Ovary (tissue), 9 donors: ENCODE results near the gene TMEM258. TPM values are rescaled to one million over a fixed set of nuclear protein-coding genes. Genes with fewer than 3 reads are reported as not detected.
A peak's percentile ranks its signal among the peaks of the same experiment; 100 is the strongest.

ENCODE experiments used
- DNase-seq, 5 donors: peaks; one replicate each; pipeline ENCODE4 v3.0.0-alpha.2; 2019 to 2020
- H3K27ac ChIP-seq, 2 donors: fragments of 200-600 bp; one replicate each; pipeline versions ENCODE4 v1.5.1 to v1.8.0; 2019 to 2022
- H3K27me3 ChIP-seq: fragments of 200-600 bp; one replicate; pipeline ENCODE4 v1.8.0; 2022
- H3K36me3 ChIP-seq: fragments of 200-600 bp; sonication (generic); one replicate; pipeline ENCODE4 v1.5.1; 2019
- H3K4me1 ChIP-seq: one replicate; pipeline ENCODE4 v1.8.1; 2013; ENCODE audit warnings: mild to moderate bottlenecking, moderate library complexity; ENCODE audit not compliant: insufficient read depth
- H3K4me3 ChIP-seq: fragments of 200-600 bp; sonication (generic); one replicate; pipeline ENCODE4 v1.5.1; 2017
- H3K9me3 ChIP-seq, 2 donors: fragments of 200-600 bp in 1 of 2; sonication (generic) in 1 of 2; one replicate each; pipeline versions ENCODE4 v1.5.1 to v1.8.1; 2013 to 2019; ENCODE audit warnings: mild to moderate bottlenecking in 1 of 2, moderate library complexity in 1 of 2
- CTCF ChIP-seq, 3 donors: fragments of 450-650 bp in 2 of 3; fragments of 200-600 bp in 1 of 3; IDR thresholded peaks; one replicate each; pipeline versions ENCODE4 v1.5.1 to v1.8.0; 2016 to 2022; ENCODE audit warnings: antibody characterized with exemption in 3 of 3, mild to moderate bottlenecking in 1 of 3
- EP300 ChIP-seq: sonication (generic); formaldehyde crosslinking; IDR thresholded peaks from one replicate; pipeline ENCODE4 v1.6.1; 2017; ENCODE audit warnings: antibody characterized with exemption
- POLR2A ChIP-seq: fragments of 450-650 bp; IDR thresholded peaks from one replicate; pipeline ENCODE4 v1.6.1; 2017; ENCODE audit warnings: antibody characterized with exemption, mild to moderate bottlenecking, moderate library complexity
- WGBS, 3 donors: extraction: QIAGEN DNeasy Blood & Tissue Kit in 1 of 3; methylation state at CpG; one replicate each; pipeline versions ENCODE4 v1.1.5 to v1.1.7; 2013 to 2017; 5-methylcytosine and 5-hydroxymethylcytosine counted together
- intact Hi-C, 4 donors: fragments of 100-400 bp; cut with DNase I; formaldehyde crosslinking; loops; one replicate each; pipeline versions ENCODE4 v1.11.0 to v1.15.1; 2022 to 2023
- polyA plus RNA-seq, 2 donors: library from polyadenylated mRNA; stranded (reverse); fragments of 200-250 nt in 1 of 2; fragments of 350-450 nt in 1 of 2; fragmentation: Illumina TruSeq in 1 of 2; extraction: RNeasy Lipid Tissue Mini Kit (QIAGEN cat#74804) in 1 of 2; gene quantifications; one replicate each; pipeline ENCODE4 v1.2.3, GENCODE V29; 2013 to 2014
- total RNA-seq, 7 donors: library from RNA; depleted of rRNA in 2 of 7; stranded (reverse); fragments of >200 nt in 2 of 7; fragmentation: NEBNext Ultra II Directional in 3 of 7; extraction: Animal tissue kit (Norgen Biotek cat#: 25700) in 3 of 7; gene quantifications; one replicate each; pipeline versions ENCODE4 v1.1.0 to v1.2.4, GENCODE V29; 2016 to 2023
- donor health status: DM: no; HTN: no; CAD: no; lungs with moderate emphysema.
- donor health status: DM: no; HTN: no; CAD: no.
- donor health status: Bipolar disorder and iron deficiency.
- donor health status: DM: yes; HTN: yes; CAD: no.
- donor health status: DM: no; HTN: no; CAD: no.
- donor health status: DM: yes; HTN: yes; CAD: no.

The TMEM258 gene
- total and polyA plus RNA-seq, 9 donors = 32.2 to 192 (median 119) TPM

GRCh38 chr11:61766353-61766841 lies 26.0 kb downstream of the TMEM258 start:
- H3K36me3 ChIP-seq = no peaks in the 10 kb centered on the region
- H3K4me1 ChIP-seq = peaks cover 3% of the 10 kb centered on the region
- no peaks in the 10 kb centered on the region for H3K27me3 ChIP-seq
- TF ChIP-seq POLR2A (no peak), EP300 (no peak), CTCF (IDR thresholded peaks at IDR 0.05) (no peak)
- H3K27ac ChIP-seq = peak overlapping the region; percentile 26 to 59
- H3K4me3 ChIP-seq = no peak overlapping the region
- WGBS, 3 donors = 68 to 81% (median 72%) methylated on average over 13 of the region's 13 CpGs
- DNase-seq = no peak
- no peaks in the 10 kb centered on the region for H3K9me3 ChIP-seq
- intact Hi-C loops = no loop called here

GRCh38 chr11:61765550-61766253 lies 26.7 kb downstream of the TMEM258 start:
- Histone ChIP-seq H3K9me3 (no peaks in the 10 kb centered on the region), H3K27me3 (no peaks in the 10 kb centered on the region), H3K4me1 (peaks cover 3% of the 10 kb centered on the region), H3K4me3 (no peak overlapping the region), H3K27ac (peak overlapping the region; percentile 26 to 59), H3K36me3 (no peaks in the 10 kb centered on the region)
- WGBS, 3 donors = 69 to 74% (median 71%) methylated on average over 23 to 26 of the region's 26 CpGs
- no peak for TF ChIP-seq EP300
- no peak for TF ChIP-seq CTCF (IDR thresholded peaks at IDR 0.05)
- no peak for TF ChIP-seq POLR2A
- intact Hi-C loops = no loop called here
- DNase-seq = no peak

- DNase-seq = peak; percentile 74 to 91 (median 80)
- Histone ChIP-seq H3K27me3 (no peaks in the 10 kb centered on the region), H3K4me1 (peaks cover 3% of the 10 kb centered on the region), H3K9me3 (no peaks in the 10 kb centered on the region), H3K36me3 (no peaks in the 10 kb centered on the region), H3K27ac (peak overlapping the region; percentile 26 to 59), H3K4me3 (no peak overlapping the region)
- intact Hi-C loops = no loop called here
- TF ChIP-seq POLR2A (no peak), CTCF (IDR thresholded peaks at IDR 0.05) (no peak), EP300 (no peak)
- WGBS, 3 donors = 45 to 48% (median 47%) methylated on average over 22 of the region's 22 CpGs
Measured at GRCh38 chr11:61764606-61765260, 27.7 kb downstream of the TMEM258 start.

- no peak overlapping the region for H3K4me3 ChIP-seq
- H3K36me3 ChIP-seq = no peaks in the 10 kb centered on the region
- WGBS, 3 donors = 73 to 75% (median 73%) methylated on average over 23 of the region's 23 CpGs
- no peaks in the 10 kb centered on the region for H3K4me1 ChIP-seq
- no peaks in the 10 kb centered on the region for H3K9me3 ChIP-seq
- TF ChIP-seq POLR2A (no peak), CTCF (IDR thresholded peaks at IDR 0.05) (no peak), EP300 (no peak)
- no peaks in the 10 kb centered on the region for H3K27me3 ChIP-seq
- no peak for DNase-seq
- H3K27ac ChIP-seq = peak overlapping the region; percentile 26 to 59
- intact Hi-C loops = no loop called here
Measured at GRCh38 chr11:61763930-61764605, 28.3 kb downstream of the TMEM258 start.
